ENCODE results near the gene BTNL9. TPM values are rescaled to one million over a fixed set of nuclear protein-coding genes. Genes with fewer than 3 reads are reported as not detected.

The BTNL9 gene
- total and polyA plus RNA-seq, 9 of the 15 experiments (the other 6 are each of a cell fraction or from before 2014, with no cell fraction given): 3.7 to 86.7 (median 29.4) TPM

DNA sequence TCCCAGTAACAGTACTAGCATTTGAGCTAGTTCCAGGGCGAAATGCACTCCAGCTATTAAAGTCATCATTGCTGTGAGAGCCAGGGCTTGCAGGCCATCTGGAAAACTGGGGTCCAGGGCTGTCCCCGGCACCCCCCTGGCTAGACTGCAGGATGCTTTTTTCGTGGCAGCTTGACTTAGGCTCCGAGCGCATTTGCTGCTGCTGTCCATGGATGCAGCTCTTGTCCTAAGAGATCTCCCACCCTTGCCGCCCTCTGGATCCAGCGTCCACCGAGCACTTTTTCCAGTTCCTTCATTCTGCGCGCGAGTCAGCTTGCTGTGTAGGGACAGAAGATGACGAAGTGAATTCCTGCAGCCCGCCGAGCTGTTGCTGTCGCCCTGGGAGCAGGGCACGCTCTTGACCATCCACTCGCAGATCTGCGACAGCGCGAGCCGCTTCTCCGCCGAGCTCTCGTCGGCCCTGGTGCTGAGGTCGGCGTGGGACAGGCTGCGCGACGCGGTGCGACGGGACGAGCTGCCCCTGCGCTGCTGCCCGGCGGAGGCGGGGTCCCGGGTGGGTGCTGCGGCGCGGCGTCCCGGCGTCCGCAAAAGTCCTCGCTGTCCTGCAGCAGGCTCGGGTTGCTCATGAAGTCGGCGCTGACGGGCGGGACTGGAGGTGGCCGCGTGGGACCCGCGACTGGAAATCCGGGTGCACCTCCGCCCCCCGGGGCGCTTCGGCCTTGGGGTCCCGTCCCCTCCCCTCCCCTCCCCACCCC is 60.2 kb downstream of the BTNL9 start:
- Histone ChIP-seq H3K9me1 (ENCODE audit: control insufficient read depth, insufficient read depth, low read length) (no peaks in the 10 kb centered on the region), H3K27ac (ENCODE audit: extremely low read depth, low read depth, low read length) (peak overlapping the region; percentile 65; the same call in 1 of the 3 replicates), H2AFZ (ENCODE audit: low read depth, low read length) (peak overlapping the region; percentile 80), H3K9ac (ENCODE audit: insufficient read depth in 1 of 2, low read depth in 2 of 2, low read length in 2 of 2) (peak overlapping the region in 1 of 2 experiments; percentile 90; a peak in 2 of 4 replicates), H3K4me2 (ENCODE audit: insufficient read depth, low read length) (peak overlapping the region; percentile 72), H3K79me2 (ENCODE audit: control insufficient read depth, insufficient read depth, low read length) (no peaks in the 10 kb centered on the region), H3K9me3 (replicated peaks; ENCODE audit: control insufficient read depth, insufficient read depth, low read depth, low read length) (no peaks in the 10 kb centered on the region), H3K36me3 (ENCODE audit: control insufficient read depth, insufficient read depth, low read length) (no peaks in the 10 kb centered on the region), H3K4me1 (replicated peaks in 1 of 2; ENCODE audit: control insufficient read depth in 2 of 2, insufficient read depth in 2 of 2, low read length in 2 of 2) (peaks cover 6 to 32% of the 10 kb centered on the region in 2 experiments), H3K27me3 (ENCODE audit: control insufficient read depth in 2 of 2, insufficient read depth in 2 of 2, low read length in 2 of 2) (no peaks in the 10 kb centered on the region), H4K20me1 (replicated peaks; ENCODE audit: control insufficient read depth, insufficient read depth, low read length) (no peaks in the 10 kb centered on the region; the same call in 1 of the 2 replicates), H3K4me3 (peak overlapping the region; percentile 39)
- ChIA-PET CTCF (ENCODE audit: low intra/inter-chr PET ratio) (no interaction called here), POLR2A (interaction anchor here (0.7 to 1.1 kb wide), 9 partner anchors 12 to 498 kb away, joined by 3 read pairs; no protein-coding TSS in a partner anchor)
- 3% methylated on average over 39 of the region's 62 CpGs for WGBS (ENCODE audit: insufficient coverage, low coverage, missing lambda C conversion rate)
- intact Hi-C loops (cut with micrococcal nuclease) (loop anchor here (10.0 kb wide), 1 partner anchor 65 kb away; no protein-coding TSS in a partner anchor), in situ Hi-C loops (cut with MboI) (no loop called here)
- no TSS peak for BruUV-seq (replicated peaks)
- no peak for ATAC-seq
- DNase-seq (ENCODE audit: extremely low read depth in 1 of 4, low spot score in 3 of 4): peak in 3 of 4 experiments; percentile 34 to 68 (median 37)
- FAIRE-seq: no peak
- TF ChIP-seq HNRNPK (IDR thresholded peaks at IDR 0.05; ENCODE audit: low read depth, low read length, poor library complexity, severe bottlenecking): peak; percentile 99
- peak; percentile 30 for TF ChIP-seq RBBP5 (IDR thresholded peaks at IDR 0.05; ENCODE audit: borderline replicate concordance, insufficient read depth, low read length, poor library complexity, severe bottlenecking)
- peak; percentile 57; the same call in 1 of the 2 replicates for TF ChIP-seq MTA3 (IDR thresholded peaks at IDR 0.05; ENCODE audit: borderline replicate concordance)
- TF ChIP-seq L3MBTL2 (IDR thresholded peaks at IDR 0.05): peak; percentile 78
- TF ChIP-seq ASH1L (IDR thresholded peaks at IDR 0.05; ENCODE audit: borderline replicate concordance, low read depth, partially characterized antibody): no peak
- TF ChIP-seq, protein P1, sequence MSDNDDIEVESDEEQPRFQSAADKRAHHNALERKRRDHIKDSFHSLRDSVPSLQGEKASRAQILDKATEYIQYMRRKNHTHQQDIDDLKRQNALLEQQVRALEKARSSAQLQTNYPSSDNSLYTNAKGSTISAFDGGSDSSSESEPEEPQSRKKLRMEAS (CRISPR knock-in tag; IDR thresholded peaks at IDR 0.05): peak; percentile 14; the same call in 1 of the 2 replicates
- TF ChIP-seq PCBP1 (IDR thresholded peaks at IDR 0.05; ENCODE audit: low read depth, low read length, poor library complexity, severe bottlenecking): peak; percentile 100
- no peak for TF ChIP-seq SMAD2 (IDR thresholded peaks at IDR 0.05; ENCODE audit: low read depth, low read length)
- no peak for TF ChIP-seq POLR2AphosphoS5 (IDR thresholded peaks at IDR 0.05; ENCODE audit: control insufficient read depth, insufficient read depth, low read depth, low read length)
- TF ChIP-seq BCOR (IDR thresholded peaks at IDR 0.05): peak; percentile 44; the same call in 1 of the 2 replicates
- no peak for TF ChIP-seq ZNF780A (CRISPR knock-in tag; IDR thresholded peaks at IDR 0.05)
- TF ChIP-seq HDAC8 (tag; IDR thresholded peaks at IDR 0.05): 0 out of 2 replicates have a peak, but pooled peaks have one; percentile 23
- TF ChIP-seq, protein P2, sequence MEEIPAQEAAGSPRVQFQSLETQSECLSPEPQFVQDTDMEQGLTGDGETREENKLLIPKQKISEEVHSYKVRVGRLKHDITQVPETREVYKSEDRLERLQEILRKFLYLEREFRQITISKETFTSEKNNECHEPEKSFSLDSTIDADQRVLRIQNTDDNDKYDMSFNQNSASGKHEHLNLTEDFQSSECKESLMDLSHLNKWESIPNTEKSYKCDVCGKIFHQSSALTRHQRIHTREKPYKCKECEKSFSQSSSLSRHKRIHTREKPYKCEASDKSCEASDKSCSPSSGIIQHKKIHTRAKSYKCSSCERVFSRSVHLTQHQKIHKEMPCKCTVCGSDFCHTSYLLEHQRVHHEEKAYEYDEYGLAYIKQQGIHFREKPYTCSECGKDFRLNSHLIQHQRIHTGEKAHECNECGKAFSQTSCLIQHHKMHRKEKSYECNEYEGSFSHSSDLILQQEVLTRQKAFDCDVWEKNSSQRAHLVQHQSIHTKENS (CRISPR knock-in tag; IDR thresholded peaks at IDR 0.05): no peak
- TF ChIP-seq MAZ (CRISPR knock-in tag; conservative IDR thresholded peaks at IDR 0.05 in 1 of 2, IDR thresholded peaks at IDR 0.05 in 1 of 2): 0 out of 4 replicates have a peak, but pooled peaks of 1 of the 2 experiments have one; percentile 31
